HTERT RPE-1 (cell line): ENCODE measurements around the gene ANKRD29.
"Not testable (repeated sequence)": the region's sequence is repeated elsewhere in the genome, so short reads cannot be mapped to it uniquely, and the experiment has no call there.

Source experiments
- in situ Hi-C: fragments of 300-500 bp; cut with MboI; formaldehyde crosslinking; loops from 4 replicates; pipeline ENCODE4 v1.14.3; 2020; ENCODE audit warnings: low sequenced_read_pairs

The ANKRD29 gene

GRCh38 chr18:23584019-23584983 is 78.4 kb downstream of the ANKRD29 start:
- in situ Hi-C loops: no loop called here

GRCh38 chr18:23583071-23583865 is 79.4 kb downstream of the ANKRD29 start:
- in situ Hi-C loops: no loop called here

GRCh38 chr18:23580677-23581367 is 81.9 kb downstream of the ANKRD29 start:
- in situ Hi-C loops: no loop called here

- in situ Hi-C loops: no loop called here
These were observed 83.6 kb downstream of the ANKRD29 start for GRCh38 chr18:23578891-23579653.

- in situ Hi-C loops: no loop called here
These were observed 84.5 kb downstream of the ANKRD29 start for GRCh38 chr18:23578067-23578701.

- in situ Hi-C loops: not testable (repeated sequence)
These were observed 85.2 kb downstream of the ANKRD29 start for GRCh38 chr18:23577521-23577920.

- in situ Hi-C loops: no loop called here
These were observed 87.4 kb downstream of the ANKRD29 start for GRCh38 chr18:23575309-23575651.

GRCh38 chr18:23574611-23575308 is 88.0 kb downstream of the ANKRD29 start:
- in situ Hi-C loops: no loop called here

GRCh38 chr18:23573626-23574431 is 88.9 kb downstream of the ANKRD29 start:
- in situ Hi-C loops: no loop called here

GRCh38 chr18:23573020-23573419 is 89.7 kb downstream of the ANKRD29 start:
- in situ Hi-C loops: no loop called here

- in situ Hi-C loops: no loop called here
These were observed 90.1 kb downstream of the ANKRD29 start for GRCh38 chr18:23572570-23572969.

- in situ Hi-C loops: no loop called here
These were observed 90.7 kb downstream of the ANKRD29 start for GRCh38 chr18:23572012-23572411.

- in situ Hi-C loops: no loop called here
These were observed 91.7 kb downstream of the ANKRD29 start for GRCh38 chr18:23570912-23571504.

GRCh38 chr18:23569299-23570063 is 93.2 kb downstream of the ANKRD29 start:
- in situ Hi-C loops: no loop called here

GRCh38 chr18:23568281-23569138 is 94.2 kb downstream of the ANKRD29 start:
- in situ Hi-C loops: no loop called here

- in situ Hi-C loops: no loop called here
These were observed 95.0 kb downstream of the ANKRD29 start for GRCh38 chr18:23567671-23568070.
